Ammon's horn (tissue), 1 donor: Measurements from ENCODE around the gene CAPG.
"Not testable (repeated sequence)": the region's sequence is repeated elsewhere in the genome, so short reads cannot be mapped to it uniquely, and the experiment has no call there.

Experiments
- DNase-seq: peaks from one replicate; pipeline ENCODE4 v3.0.0-alpha.2; 2016; ENCODE audit warnings: low spot score

CAPG gene, protein sequence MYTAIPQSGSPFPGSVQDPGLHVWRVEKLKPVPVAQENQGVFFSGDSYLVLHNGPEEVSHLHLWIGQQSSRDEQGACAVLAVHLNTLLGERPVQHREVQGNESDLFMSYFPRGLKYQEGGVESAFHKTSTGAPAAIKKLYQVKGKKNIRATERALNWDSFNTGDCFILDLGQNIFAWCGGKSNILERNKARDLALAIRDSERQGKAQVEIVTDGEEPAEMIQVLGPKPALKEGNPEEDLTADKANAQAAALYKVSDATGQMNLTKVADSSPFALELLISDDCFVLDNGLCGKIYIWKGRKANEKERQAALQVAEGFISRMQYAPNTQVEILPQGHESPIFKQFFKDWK

DNA sequence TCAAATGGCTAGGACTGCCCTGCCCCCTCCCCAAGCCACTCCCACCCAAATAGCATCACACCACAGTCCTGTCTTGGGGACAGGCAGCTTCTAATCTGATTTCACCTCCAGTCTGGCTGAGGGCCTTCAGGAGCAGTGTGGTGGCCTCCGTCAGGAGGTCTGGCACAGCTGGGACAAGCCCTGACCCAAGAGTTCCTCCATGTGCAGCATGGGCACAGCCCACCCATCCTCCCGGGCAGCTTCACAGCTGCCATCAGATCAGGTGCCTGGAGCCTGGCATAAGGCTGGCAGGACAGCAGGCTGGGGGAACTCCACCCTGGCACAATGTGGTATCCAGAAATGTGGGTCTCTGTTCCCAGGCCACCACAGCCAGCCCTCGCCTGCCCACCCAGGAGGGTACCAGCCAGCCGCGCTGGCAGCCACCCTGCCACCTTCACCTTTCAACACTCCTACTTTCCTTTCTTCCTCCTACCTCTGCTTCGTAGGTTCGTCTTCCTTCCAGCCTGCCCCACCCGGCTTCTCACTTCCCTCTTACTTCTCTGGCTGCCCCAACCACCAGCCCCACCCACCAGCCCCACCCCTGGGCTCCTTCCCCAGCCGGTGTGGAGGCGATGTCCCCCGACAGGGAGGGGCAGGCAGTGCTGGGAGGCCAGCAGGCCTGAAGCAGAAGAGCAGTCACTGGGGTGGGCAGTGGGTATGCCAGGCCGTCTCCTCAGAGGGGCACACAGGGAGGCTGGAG lies at the start of gene CAPG:
CAPG (minus strand) TSS at position 522 of the 739 bp plus-strand sequence. CDS start 8,221 bp downstream, outside the sequence.
- DNase-seq = peak; percentile 46

DNA sequence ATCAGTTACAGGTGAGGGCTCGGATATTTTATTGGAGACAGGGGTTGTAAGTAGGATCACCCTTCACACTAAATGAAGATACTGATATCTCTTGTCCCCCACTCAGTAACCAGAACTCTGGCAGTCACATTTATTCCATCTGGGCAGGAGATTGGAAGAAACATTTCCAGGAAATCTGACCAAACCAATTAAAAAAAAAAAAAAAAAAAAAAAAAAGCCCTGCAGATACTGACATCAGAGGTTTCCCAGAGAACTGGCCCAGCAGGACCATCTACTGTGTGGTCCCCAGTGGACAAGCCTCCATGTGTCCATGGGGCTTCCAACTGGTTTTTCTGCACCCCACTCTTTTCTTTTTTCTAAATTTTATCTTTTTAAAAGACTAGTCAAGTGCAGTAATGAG lies 49.6 kb upstream of the CAPG start:
- DNase-seq = no peak

DNA sequence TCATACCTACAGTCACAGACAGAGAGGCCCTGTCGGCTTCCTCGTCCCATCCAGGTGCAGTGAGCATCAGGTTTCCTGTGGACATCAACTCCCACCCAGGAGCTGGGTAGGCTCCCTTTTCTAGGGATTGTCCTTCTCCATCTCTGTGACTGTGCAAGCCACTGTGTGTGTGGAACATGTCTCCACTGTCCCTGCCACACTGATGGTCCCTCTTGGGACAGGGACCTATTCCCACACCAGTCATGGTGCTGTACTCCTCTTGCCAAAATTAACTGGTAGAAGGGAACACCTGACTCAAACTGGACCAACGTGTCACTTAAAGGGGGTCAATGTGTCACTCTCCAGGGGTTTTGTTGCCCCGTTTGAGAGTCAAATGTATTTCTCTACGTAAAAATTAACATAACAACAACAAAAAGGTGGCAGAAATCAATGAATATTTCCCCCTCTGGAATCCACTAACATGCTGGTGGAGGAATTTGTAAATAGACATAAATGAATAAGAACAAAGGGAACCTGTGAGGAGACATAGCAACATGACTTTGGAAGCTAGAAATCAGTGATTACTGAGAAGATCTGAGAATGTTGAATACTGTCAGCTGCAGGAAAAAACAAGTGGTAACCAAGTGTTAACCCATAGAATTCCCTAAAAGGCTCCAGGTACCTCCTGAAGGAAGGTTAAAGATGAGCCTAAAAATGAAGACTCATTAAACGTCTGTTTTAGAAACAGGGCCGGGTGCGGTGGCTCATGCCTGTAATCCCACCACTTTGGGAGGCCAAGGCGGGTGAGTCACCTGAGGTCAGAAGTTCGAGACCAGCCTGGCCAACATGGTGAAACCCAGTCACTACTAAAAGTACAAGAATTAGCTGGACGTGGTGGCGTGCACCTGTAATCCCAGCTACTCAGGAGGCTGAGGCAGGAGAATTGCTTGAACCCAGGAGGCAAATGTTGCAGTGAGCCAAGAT lies 48.7 kb upstream of the CAPG start:
- no peak for DNase-seq

DNA sequence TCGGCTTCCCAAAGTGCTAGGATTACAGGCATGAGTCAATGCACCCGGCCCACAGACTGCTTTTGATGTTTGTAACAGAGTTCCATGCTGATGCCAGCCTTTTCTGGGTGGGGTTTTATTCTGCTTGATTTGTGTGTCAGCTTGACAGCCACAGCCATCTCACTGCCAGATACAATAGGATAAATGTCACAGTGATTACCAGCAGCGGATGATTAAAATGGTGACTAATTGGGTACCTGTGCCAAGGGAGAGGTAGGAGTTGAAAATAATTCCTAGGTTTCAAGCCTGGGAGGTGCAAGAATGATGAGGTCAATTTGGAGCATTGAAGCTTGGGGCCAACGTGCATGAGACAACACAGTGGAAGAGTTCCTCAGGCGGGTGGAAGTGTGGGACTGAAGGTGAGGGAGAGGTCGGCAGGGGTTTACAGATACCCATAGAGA lies 47.7 kb upstream of the CAPG start:
- DNase-seq = peak; percentile 42

DNA sequence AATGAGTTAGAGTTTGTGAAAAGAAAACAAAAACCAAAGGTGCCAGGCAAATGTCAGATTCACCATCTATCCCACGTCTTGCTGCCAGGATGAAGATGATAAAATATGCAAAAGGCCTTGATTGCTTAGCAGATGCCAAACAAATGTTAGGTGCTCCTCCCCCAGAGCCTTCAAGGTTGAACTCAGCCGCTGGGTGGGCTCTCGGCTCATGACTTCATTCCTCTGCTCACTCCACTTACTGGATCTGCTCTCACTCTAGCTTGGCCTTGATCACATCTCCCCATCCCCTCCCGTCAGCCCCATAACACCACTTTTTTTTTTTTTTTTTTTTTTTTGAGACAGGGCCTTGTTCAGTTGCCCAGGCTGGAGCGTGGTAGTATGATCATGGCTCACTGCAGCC lies 46.9 kb upstream of the CAPG start:
- DNase-seq = no peak

DNA sequence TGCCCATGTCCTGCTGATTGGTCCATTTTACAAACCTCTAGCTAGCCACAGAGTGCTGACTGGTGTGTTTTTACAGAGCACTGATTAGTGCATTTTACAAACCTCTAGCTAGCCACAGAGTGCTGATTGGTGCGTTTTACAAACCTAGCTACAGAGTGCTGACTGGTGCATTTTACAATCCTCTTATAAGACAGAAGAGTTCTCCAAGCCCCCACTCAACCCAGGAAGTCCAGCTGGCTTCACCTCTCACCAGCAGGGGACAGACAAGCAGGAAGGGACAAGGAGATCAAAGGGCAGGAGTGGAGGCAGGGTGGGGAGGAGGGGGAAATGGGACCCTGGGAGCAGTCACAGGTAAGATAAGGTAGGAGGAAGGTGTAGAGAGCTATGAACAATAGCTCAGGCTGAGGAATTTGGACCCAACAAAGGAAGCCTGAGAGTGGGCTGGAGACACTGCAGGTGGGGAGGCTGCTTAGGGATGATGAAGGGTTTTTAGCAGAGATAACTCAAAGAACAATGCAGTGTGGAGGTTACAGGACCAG lies 45.5 kb upstream of the CAPG start:
- no peak for DNase-seq

DNA sequence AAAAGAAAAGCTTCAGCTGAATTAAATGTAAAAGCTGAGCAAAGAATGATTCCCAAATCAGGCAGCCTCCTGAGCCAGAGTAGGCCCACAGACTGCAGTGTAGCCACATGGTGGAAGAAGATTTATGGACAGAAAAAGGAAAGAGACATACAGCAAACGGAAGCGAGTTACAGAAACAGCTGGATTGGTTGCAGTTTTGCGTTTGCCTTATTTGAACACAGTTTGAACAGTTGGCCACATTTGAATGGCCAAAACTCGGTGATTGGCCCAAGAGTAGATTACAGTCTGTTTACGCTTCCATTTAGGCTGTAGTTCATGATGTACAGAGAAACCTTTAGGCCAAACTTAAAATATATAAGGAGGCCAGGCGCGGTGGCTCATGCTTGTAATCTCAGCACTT lies 43.4 kb upstream of the CAPG start:
- DNase-seq = no peak

DNA sequence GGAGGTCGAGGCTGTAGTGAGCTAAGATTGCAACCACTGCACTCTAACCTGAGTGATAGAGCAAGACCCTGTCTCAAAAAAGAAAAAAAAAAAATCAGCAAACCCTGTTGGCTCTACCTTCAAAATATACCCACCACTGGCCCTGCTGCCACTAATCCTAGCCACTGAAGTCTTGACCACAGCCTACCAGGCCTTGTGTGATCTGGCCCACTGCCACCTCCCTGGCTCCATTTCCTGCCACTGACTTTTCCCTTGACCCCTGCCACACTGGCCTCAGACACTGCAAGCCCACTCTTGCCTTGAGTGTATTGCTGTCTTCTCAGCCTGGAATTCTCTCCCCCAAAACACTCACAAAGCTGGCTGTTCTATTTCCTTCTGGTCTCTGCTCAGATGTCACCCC lies 42.1 kb upstream of the CAPG start:
- no peak for DNase-seq

DNA sequence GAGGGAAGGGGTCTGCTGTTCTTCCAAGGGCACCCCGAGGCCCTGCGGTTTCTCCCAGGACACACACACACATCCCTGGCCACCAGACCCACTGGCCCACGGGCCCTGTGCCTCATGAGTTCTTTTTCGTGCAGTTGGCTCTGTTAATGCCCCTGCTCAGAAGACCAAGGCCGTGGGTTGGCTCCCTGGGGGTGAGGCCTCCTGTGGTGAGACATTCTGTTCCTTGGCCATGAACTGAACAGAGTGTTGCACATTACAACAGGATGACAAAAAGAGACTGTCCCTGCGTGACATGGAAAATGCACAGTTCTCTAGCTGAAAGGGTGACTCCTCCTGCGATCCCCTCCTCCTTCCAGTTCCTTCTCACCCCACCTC lies 39.0 kb upstream of the CAPG start:
- no peak for DNase-seq

DNA sequence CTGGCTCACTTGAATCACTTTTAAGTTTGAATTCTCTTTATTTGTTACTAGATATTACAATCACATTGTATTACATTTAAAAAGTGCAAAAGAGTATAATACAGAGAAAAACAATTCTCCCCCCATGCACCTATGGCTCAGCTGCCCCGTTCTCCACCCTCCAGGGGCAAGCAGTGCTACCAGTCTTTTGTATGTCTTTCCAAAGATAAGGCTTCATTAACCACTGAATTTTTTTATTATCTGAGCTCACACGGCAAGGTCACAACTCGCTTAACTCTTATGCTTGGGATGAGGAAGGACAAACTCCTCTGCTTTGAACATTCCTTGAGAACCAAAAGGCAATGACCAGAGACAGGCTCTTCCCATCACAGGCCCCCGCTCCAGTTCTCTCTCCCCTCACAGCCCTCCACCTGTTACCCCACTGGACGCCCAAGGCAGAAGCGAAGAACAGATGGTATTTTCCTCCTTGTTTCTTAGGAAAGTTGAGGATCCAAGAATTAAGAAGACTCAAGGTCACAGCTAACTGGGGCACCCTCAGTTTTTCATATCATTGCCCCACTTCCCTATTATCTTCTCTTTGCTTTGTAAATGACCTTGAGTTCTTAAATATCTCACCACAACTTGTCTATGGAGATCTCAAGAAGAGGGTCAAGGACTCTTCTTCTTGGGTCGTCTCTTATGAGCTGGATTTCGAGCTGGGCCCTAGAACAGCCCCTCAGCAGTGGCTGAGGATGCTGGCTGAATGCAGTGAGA lies 38.5 kb upstream of the CAPG start:
- no peak for DNase-seq

DNA sequence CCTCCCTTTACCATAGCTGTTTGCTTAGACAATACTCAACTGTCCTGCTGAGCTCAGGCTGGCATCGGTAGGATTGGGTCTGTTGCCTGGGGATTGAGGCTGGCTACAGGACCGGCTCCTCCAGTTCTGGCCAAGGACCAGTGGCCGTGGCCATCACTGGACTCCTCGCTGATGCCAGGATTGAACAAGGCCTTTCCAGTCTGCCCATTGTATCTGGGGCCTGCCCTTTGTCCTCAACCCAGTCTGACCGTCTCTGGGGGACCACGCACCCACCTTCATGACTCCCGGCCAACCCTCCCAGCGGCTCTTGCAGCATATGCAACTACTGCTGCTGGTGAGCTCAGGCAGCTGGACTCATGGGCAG lies 37.0 kb upstream of the CAPG start:
- DNase-seq = no peak

DNA sequence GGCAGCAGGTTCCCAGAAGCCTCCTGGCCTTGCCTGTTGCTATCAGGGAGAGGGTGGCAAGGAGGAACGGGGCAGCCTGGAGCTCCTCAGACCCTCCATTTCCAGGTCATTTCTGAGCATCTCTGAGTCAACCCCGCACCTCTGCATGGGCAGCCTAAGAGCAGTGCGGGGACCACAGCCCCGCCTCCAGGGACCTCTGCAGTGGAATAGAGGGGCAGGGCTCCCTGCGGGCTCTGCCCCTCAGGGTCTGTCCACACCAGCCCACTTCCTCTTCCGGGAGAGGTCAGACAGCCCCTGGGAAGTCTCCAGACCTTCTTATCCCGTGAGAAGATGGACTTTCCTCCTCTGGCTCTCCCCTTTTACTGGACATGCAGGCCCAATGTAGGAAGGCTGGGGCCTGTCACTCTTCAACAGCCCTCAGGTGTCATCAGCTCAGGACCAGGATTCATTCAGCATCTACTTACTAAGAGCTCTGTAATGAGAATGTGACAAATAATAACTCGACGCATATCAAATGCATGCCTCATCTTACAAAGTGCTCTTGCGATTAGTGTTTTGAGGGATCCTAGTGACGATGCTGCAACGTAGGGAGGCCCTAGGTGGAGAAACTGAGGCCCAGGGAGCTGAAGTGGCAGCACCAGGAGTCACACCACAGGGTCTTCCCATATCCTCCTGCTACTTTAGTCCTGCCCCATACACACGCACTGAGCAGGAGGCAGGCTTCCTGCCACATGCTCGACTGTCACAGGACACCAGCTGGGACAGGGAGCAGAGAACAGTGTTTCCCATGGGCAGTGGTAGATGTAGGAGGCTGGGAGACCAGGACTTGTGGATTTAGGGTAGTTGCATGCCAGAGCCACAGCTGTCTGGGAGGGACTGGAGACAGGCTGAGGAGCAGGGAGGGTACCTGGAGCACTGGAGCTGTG lies 36.4 kb upstream of the CAPG start:
- DNase-seq = no peak

DNA sequence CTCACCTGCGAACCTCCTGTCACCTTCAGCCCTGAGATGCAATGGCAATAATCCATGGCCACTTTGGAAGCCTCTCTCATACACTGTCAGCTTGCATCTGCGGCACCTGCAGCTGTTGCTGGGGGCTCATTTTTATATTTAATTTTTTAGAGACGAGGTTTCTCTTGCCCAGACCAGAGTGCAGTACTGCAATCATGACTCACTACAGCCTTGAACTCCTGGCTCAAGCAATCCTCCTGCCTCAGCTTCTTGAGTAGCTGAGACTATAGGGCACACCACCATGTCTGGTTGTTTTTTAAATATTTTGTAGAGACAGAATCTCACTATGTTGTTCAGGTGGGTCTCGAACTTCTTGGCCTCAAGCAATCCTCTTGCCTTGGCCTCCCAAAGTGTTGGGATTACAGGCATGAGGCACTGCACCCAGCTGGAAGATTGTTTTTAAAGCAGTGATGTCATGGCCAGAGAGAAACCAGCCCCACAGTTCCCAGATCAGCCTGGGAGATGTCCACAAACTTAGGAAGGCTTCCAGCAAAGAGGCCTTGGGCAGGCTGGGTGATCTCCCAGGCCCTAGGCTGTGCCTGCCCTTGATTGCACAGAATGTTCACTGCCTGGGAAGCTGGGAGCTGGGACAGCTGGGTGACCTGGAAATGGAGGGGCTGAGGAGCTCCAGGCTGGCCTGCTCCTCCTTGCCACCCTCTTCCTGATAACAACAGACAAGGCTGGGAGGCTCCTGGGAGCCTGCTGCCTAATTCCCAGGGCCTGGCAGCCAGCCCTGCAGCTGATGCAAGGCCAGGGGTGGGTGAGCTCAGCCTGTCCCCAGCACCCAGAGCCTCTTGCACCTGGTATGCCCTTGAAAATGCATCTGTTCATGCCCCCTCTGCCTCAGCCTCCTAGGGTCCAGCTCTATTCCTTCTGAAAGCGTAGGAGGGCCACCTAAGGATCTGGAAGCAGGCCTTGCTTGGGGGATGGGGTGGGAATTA lies 35.4 kb upstream of the CAPG start:
- peak; percentile 44 for DNase-seq

DNA sequence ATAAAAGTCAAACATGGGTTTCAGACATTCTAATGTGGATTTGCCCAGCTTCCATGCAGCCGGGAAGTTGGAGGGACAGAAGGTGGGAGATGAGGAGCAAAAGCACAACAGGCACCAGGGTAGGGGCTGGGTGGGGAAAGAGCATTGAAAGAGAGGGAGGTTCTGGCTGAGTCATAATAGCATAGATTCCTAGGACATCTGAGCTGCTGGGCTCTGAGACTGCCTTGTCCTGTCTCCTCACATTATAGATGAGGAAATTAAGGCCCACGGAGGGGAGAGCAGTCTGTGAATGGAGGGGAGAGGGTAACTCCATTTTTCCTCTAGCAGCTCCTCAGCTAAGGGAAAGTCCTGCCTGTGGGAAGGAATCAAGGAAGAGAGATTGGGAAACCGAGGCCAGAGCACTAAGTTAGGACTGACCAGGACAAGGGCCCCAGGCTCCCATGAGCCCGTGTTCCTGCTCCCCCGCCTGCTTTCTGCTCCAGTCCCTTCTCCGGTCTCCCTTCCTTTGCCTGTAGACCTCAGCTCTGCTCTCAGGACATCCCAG lies 34.5 kb upstream of the CAPG start:
- no peak for DNase-seq

DNA sequence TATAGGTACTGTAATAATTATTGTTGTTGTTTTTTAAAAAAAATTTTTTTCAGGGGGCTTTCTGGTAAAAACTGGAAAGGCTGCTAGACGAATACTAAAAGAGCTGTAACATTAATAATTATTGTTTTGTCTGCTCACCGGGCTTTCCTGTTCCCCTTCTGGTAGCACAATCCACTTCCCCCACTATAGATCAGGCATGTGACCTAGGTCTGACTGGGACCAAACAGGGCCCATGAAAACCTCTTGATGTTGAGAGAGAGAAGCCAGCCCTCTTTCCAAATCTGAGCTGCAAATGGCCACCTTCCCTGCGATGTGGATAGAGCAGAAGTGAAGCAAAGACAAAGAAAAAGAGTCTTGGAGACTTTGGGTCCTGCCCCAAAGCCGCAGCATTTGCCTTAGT lies 31.7 kb upstream of the CAPG start:
- DNase-seq = no peak

DNA sequence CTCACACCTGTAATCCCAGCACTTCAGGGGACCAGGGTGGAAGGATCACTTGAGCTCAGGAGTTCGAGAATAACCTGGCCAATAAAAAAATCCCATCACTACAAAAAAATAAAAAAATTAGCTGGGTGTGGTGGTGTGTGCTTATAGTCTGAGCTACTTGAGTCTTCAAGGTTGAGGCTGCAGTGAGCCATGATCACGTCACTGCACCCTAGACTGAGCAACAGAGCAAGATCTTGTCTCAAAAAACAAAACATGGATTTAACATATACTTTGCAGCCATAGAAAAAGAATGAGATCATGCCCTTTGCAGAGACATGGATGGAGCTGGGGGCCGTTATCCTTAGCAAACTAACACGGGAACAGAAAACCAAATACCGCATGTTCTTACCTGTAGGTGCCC lies 30.6 kb upstream of the CAPG start:
- DNase-seq = no peak

DNA sequence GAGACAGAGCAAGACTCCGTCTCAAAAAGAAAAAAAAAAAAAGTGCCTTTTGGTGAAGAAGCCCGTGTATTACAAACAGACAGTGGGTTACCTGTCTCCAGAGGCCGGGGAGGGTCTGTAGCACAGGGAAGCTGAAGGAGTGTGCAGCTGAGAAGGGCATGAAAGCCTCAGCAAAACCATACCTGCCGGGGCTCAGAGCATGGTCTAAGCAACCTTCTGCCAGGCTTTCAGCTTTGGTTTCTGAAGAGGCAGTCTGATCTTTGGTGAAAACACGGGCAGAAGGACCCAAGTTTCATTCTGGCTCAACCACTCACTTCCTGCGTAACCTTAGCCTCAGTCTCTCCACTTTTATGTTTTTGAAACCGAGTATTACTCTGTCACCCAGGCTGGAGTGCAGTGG lies 29.8 kb upstream of the CAPG start:
- no peak for DNase-seq

DNA sequence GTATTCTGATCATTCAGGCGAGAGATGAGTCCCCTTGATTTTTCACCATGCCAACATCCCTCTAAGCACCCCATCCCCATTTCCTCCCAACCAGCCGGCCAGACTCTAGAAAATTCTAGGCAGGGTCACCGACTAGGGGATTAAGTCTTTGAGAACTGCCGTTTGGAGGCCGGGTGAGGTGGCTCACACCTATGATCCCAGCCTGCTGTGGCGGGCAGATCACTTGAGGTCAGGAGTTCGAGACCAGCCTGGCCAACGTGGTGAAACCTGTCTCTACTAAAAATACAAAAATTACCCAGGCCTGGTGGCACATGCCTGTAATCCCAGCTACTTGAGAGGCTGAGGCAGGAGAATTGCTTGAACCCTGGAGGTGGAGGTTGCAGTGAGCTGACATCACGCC lies 29.4 kb upstream of the CAPG start:
- not testable (repeated sequence) for DNase-seq

DNA sequence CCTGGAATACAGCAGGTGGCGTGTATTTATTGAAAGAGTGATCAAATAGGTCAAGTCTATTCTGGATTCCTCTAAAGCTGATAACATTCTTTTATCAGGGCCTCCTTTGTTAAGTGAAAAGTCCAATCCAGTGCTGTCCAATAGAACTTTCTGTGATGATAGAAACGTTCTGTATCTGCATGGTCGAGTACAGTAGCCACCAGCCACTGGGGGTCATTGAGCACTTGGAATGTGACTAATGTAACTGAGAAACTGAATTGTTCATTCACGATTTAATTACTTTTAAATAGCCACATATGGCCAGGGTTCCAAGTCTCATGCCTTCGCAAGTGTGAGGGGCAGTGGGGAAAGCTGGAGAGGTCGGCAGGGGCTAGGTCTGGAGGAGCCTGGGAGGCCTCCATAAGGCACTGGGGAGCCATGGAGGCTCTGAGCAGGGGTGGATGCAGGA lies 28.9 kb upstream of the CAPG start:
- no peak for DNase-seq
